ENCODE results near the gene FBXO45.

Gene FBXO45

GRCh38 chr3:196624907-196625306 is 56.4 kb downstream of the FBXO45 start:
- DNase-seq, result no peak
- Histone ChIP-seq H3K27ac (ENCODE audit: insufficient read depth, low read length, poor library complexity, severe bottlenecking) (no peak overlapping the region), H3K4me1 (ENCODE audit: control insufficient read depth, insufficient read depth, low read length, poor library complexity, severe bottlenecking) (peaks cover 8% of the 10 kb centered on the region), H3K4me3 (ENCODE audit: insufficient read depth, low read depth, low read length, poor library complexity, severe bottlenecking) (no peak overlapping the region), H3K9me3 (ENCODE audit: control insufficient read depth, low read length) (no peaks in the 10 kb centered on the region), H3K27me3 (replicated peaks; ENCODE audit: control insufficient read depth, insufficient read depth, low read length, poor library complexity, severe bottlenecking) (no peaks in the 10 kb centered on the region), H3K36me3 (ENCODE audit: control insufficient read depth, insufficient read depth, low read length) (no peaks in the 10 kb centered on the region)

- no peaks in the 10 kb centered on the region for H3K9me3 ChIP-seq (ENCODE audit: control insufficient read depth, low read length)
- no peak overlapping the region for H3K4me3 ChIP-seq (ENCODE audit: insufficient read depth, low read depth, low read length, poor library complexity, severe bottlenecking)
- no peak for DNase-seq
- no peaks in the 10 kb centered on the region for H3K36me3 ChIP-seq (ENCODE audit: control insufficient read depth, insufficient read depth, low read length)
- H3K4me1 ChIP-seq (ENCODE audit: control insufficient read depth, insufficient read depth, low read length, poor library complexity, severe bottlenecking), result peaks cover 11% of the 10 kb centered on the region
- H3K27ac ChIP-seq (ENCODE audit: insufficient read depth, low read length, poor library complexity, severe bottlenecking), result no peak overlapping the region
- H3K27me3 ChIP-seq (replicated peaks; ENCODE audit: control insufficient read depth, insufficient read depth, low read length, poor library complexity, severe bottlenecking), result no peaks in the 10 kb centered on the region
Measured at GRCh38 chr3:196625331-196625730, 56.9 kb downstream of the FBXO45 start.

DNA sequence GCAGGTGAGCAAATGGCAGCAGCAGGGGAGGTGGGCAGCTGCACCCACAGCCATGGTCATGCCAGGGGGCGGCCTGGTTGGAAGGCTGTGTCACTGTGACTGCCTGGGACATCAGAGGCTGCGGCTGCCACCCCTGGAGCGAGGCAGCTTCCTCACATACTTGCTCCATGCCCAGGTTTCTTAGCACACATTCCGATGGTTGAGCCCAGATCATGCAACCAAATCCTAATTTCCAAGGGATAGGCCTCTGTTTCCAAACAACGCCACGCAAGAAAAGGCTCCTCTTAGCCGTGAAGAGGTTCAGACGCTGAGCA is 59.4 kb downstream of the FBXO45 start:
- DNase-seq, result no peak
- Histone ChIP-seq H3K4me1 (ENCODE audit: control insufficient read depth, insufficient read depth, low read length, poor library complexity, severe bottlenecking) (peaks cover 28% of the 10 kb centered on the region), H3K9me3 (ENCODE audit: control insufficient read depth, low read length) (no peaks in the 10 kb centered on the region)

GRCh38 chr3:196629228-196629627 is 60.8 kb downstream of the FBXO45 start:
- Histone ChIP-seq H3K27me3 (replicated peaks; ENCODE audit: control insufficient read depth, insufficient read depth, low read length, poor library complexity, severe bottlenecking) (no peaks in the 10 kb centered on the region), H3K4me3 (ENCODE audit: insufficient read depth, low read depth, low read length, poor library complexity, severe bottlenecking) (no peak overlapping the region), H3K36me3 (ENCODE audit: control insufficient read depth, insufficient read depth, low read length) (no peaks in the 10 kb centered on the region), H3K4me1 (ENCODE audit: control insufficient read depth, insufficient read depth, low read length, poor library complexity, severe bottlenecking) (peaks cover 38% of the 10 kb centered on the region), H3K27ac (ENCODE audit: insufficient read depth, low read length, poor library complexity, severe bottlenecking) (no peak overlapping the region), H3K9me3 (ENCODE audit: control insufficient read depth, low read length) (no peaks in the 10 kb centered on the region)
- no peak for DNase-seq

More for the DNA sequence above, 59.4 kb downstream of the FBXO45 start:
- no peaks in the 10 kb centered on the region for H3K27me3 ChIP-seq (replicated peaks; ENCODE audit: control insufficient read depth, insufficient read depth, low read length, poor library complexity, severe bottlenecking)
- H3K27ac ChIP-seq (ENCODE audit: insufficient read depth, low read length, poor library complexity, severe bottlenecking), result no peak overlapping the region
- no peak overlapping the region for H3K4me3 ChIP-seq (ENCODE audit: insufficient read depth, low read depth, low read length, poor library complexity, severe bottlenecking)
- H3K36me3 ChIP-seq (ENCODE audit: control insufficient read depth, insufficient read depth, low read length), result no peaks in the 10 kb centered on the region

- peak overlapping the region; percentile 92 for H3K27ac ChIP-seq (ENCODE audit: insufficient read depth, low read length, poor library complexity, severe bottlenecking)
- no peak for DNase-seq
- no peaks in the 10 kb centered on the region for H3K36me3 ChIP-seq (ENCODE audit: control insufficient read depth, insufficient read depth, low read length)
- H3K4me3 ChIP-seq (ENCODE audit: insufficient read depth, low read depth, low read length, poor library complexity, severe bottlenecking), result peak overlapping the region; percentile 43
- H3K9me3 ChIP-seq (ENCODE audit: control insufficient read depth, low read length), result no peaks in the 10 kb centered on the region
- peaks cover 41% of the 10 kb centered on the region for H3K4me1 ChIP-seq (ENCODE audit: control insufficient read depth, insufficient read depth, low read length, poor library complexity, severe bottlenecking)
- no peaks in the 10 kb centered on the region for H3K27me3 ChIP-seq (replicated peaks; ENCODE audit: control insufficient read depth, insufficient read depth, low read length, poor library complexity, severe bottlenecking)
Measured at GRCh38 chr3:196631682-196632045, 63.2 kb downstream of the FBXO45 start.

- peak overlapping the region; percentile 43 for H3K4me3 ChIP-seq (ENCODE audit: insufficient read depth, low read depth, low read length, poor library complexity, severe bottlenecking)
Measured at GRCh38 chr3:196632046-196632751, 63.7 kb downstream of the FBXO45 start.

GRCh38 chr3:196633555-196634151 is 65.2 kb downstream of the FBXO45 start:
- Histone ChIP-seq H3K4me1 (ENCODE audit: control insufficient read depth, insufficient read depth, low read length, poor library complexity, severe bottlenecking) (peaks cover 44% of the 10 kb centered on the region), H3K36me3 (ENCODE audit: control insufficient read depth, insufficient read depth, low read length) (no peaks in the 10 kb centered on the region), H3K27ac (ENCODE audit: insufficient read depth, low read length, poor library complexity, severe bottlenecking) (peak overlapping the region; percentile 92), H3K4me3 (ENCODE audit: insufficient read depth, low read depth, low read length, poor library complexity, severe bottlenecking) (no peak overlapping the region), H3K9me3 (ENCODE audit: control insufficient read depth, low read length) (no peaks in the 10 kb centered on the region), H3K27me3 (replicated peaks; ENCODE audit: control insufficient read depth, insufficient read depth, low read length, poor library complexity, severe bottlenecking) (no peaks in the 10 kb centered on the region)
- no peak for DNase-seq

More at GRCh38 chr3:196632046-196632751, 63.7 kb downstream of the FBXO45 start:
- Histone ChIP-seq H3K27ac (ENCODE audit: insufficient read depth, low read length, poor library complexity, severe bottlenecking) (peak overlapping the region; percentile 92), H3K9me3 (ENCODE audit: control insufficient read depth, low read length) (no peaks in the 10 kb centered on the region), H3K27me3 (replicated peaks; ENCODE audit: control insufficient read depth, insufficient read depth, low read length, poor library complexity, severe bottlenecking) (no peaks in the 10 kb centered on the region), H3K4me1 (ENCODE audit: control insufficient read depth, insufficient read depth, low read length, poor library complexity, severe bottlenecking) (peaks cover 41% of the 10 kb centered on the region), H3K36me3 (ENCODE audit: control insufficient read depth, insufficient read depth, low read length) (no peaks in the 10 kb centered on the region)
- DNase-seq, result peak; percentile 82 to 85 (median 82)

- no peak overlapping the region for H3K4me3 ChIP-seq (ENCODE audit: insufficient read depth, low read depth, low read length, poor library complexity, severe bottlenecking)
Measured at GRCh38 chr3:196634224-196634623, 65.8 kb downstream of the FBXO45 start.

DNA sequence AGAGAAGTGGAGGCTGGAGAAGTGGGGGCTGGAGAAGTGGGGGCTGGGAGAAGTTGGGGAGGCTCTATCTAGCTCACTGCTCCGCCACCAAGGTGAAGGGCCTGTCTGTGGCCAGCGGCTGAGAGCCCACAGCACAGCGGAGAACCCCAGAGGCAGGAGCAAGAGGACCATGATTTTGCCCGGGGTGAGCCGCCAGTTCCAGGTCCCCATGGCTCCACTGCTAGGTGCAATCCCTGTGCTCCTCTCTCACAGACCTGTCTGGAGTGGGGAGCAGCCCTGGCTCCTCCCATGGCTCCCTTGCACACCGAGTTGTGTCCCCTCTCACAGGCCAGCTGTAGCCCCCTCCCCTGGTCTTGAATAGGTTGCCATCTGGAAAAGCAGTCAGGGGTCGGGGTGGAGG is 66.4 kb downstream of the FBXO45 start:
- H3K36me3 ChIP-seq (ENCODE audit: control insufficient read depth, insufficient read depth, low read length), result no peaks in the 10 kb centered on the region
- H3K27me3 ChIP-seq (replicated peaks; ENCODE audit: control insufficient read depth, insufficient read depth, low read length, poor library complexity, severe bottlenecking), result no peaks in the 10 kb centered on the region
- peaks cover 39% of the 10 kb centered on the region for H3K4me1 ChIP-seq (ENCODE audit: control insufficient read depth, insufficient read depth, low read length, poor library complexity, severe bottlenecking)
- no peak overlapping the region for H3K4me3 ChIP-seq (ENCODE audit: insufficient read depth, low read depth, low read length, poor library complexity, severe bottlenecking)
- no peaks in the 10 kb centered on the region for H3K9me3 ChIP-seq (ENCODE audit: control insufficient read depth, low read length)
- no peak overlapping the region for H3K27ac ChIP-seq (ENCODE audit: insufficient read depth, low read length, poor library complexity, severe bottlenecking)
- DNase-seq, result no peak

More at GRCh38 chr3:196634224-196634623, 65.8 kb downstream of the FBXO45 start:
- DNase-seq, result no peak
- Histone ChIP-seq H3K9me3 (ENCODE audit: control insufficient read depth, low read length) (no peaks in the 10 kb centered on the region), H3K27me3 (replicated peaks; ENCODE audit: control insufficient read depth, insufficient read depth, low read length, poor library complexity, severe bottlenecking) (no peaks in the 10 kb centered on the region), H3K27ac (ENCODE audit: insufficient read depth, low read length, poor library complexity, severe bottlenecking) (no peak overlapping the region), H3K4me1 (ENCODE audit: control insufficient read depth, insufficient read depth, low read length, poor library complexity, severe bottlenecking) (peaks cover 45% of the 10 kb centered on the region), H3K36me3 (ENCODE audit: control insufficient read depth, insufficient read depth, low read length) (no peaks in the 10 kb centered on the region)

Measured in effector memory CD4-positive, alpha-beta T cell (primary cell).